Activated naive CD8-positive, alpha-beta T cell treated with anti-CD3 and anti-CD28 coated beads for 36 hours (primary cell): Measurements from ENCODE around the gene JSRP1. TPM values are rescaled to one million over a fixed set of nuclear protein-coding genes. Genes with fewer than 3 reads are reported as not detected.

ENCODE experiments used
- DNase-seq: peaks from one replicate; pipeline ENCODE4 v3.0.0; 2021
- H3K27ac Mint-ChIP-seq: one replicate; pipeline ENCODE4 v1.8.0; 2022; ENCODE audit warnings: mild to moderate bottlenecking, moderate library complexity, mixed read lengths
- H3K27me3 Mint-ChIP-seq: one replicate; pipeline ENCODE4 v1.8.0; 2022; ENCODE audit warnings: mild to moderate bottlenecking, mixed read lengths
- H3K36me3 Mint-ChIP-seq: one replicate; pipeline ENCODE4 v1.8.0; 2021; ENCODE audit warnings: mild to moderate bottlenecking, mixed read lengths
- H3K4me1 Mint-ChIP-seq: one replicate; pipeline ENCODE4 v1.8.0; 2021; ENCODE audit warnings: mixed read lengths
- H3K4me3 Mint-ChIP-seq: one replicate; pipeline ENCODE4 v1.8.0; 2022; ENCODE audit warnings: mild to moderate bottlenecking, moderate library complexity, mixed read lengths
- H3K9me3 Mint-ChIP-seq: one replicate; pipeline ENCODE4 v1.8.0; 2022; ENCODE audit warnings: mixed read lengths
- total RNA-seq, 2 experiments: library from RNA; stranded (reverse); gene quantifications; one replicate each; pipeline ENCODE4 v1.2.3, GENCODE V29; 2021

The JSRP1 gene
- total RNA-seq, 2 experiments from 2014 or later: 0.45 to 0.50 TPM

DNA sequence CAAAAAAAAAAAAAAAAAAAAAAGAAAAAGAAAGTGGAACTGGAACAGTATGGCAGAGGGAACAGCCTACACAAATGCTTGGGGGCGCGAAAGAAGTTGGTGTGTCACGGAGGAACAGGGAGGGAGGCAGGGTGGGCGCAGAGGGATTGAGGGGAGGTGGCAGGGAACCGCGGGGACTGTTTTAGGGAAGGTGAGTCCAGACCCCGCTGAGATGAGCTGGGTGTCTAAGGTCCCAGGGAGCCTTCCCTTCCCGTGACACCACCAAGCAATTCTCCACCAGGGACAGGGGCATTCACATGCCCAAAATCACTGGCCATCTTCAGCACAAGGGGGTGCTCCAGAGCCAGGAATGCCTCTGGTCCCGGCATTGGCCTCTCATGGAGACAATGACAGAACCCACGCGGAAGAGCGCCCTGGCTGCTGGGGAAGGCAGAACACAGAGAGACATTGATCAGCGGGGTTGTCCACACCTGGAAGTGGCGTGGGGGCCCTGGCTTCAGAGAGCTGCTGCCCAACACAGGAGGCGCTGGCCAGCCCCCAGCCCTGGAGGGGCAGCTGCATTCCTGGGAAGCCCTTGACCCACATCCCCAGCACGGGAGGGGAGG lies 18.8 kb upstream of the JSRP1 start:
- peak; percentile 47 for DNase-seq
- Mint-ChIP-seq H3K9me3 (no peaks in the 10 kb centered on the region), H3K4me1 (peaks cover 24% of the 10 kb centered on the region), H3K36me3 (peaks cover 35% of the 10 kb centered on the region), H3K27me3 (no peaks in the 10 kb centered on the region), H3K27ac (peak overlapping the region; percentile 54), H3K4me3 (no peak overlapping the region)

DNA sequence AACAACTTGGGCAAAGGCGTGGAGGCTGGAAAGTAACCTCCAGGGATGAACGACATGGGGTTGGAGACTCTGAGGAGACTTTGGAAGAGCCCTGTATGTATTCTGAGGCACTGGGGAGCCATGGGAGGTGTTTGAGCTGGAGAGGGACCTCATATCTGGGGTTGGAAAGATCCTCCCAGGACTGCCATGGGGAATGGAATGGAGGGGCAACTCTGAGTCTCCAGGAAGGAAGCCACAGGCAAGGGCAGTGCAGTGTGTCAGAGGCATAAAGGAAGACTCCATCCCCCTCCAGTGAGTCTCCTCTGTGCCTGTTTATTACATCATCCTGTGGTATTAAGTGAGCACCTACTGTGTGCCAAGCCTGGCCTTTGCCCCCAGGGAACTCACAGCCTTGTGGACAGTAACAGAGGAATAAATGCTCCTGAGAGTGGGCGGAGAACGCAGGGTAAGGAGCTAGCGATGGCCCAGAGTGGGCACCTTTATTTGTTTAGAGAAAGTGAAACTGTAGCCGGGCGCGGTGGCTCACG lies 18.0 kb upstream of the JSRP1 start:
- peaks cover 43% of the 10 kb centered on the region for H3K36me3 Mint-ChIP-seq
- H3K9me3 Mint-ChIP-seq: no peaks in the 10 kb centered on the region
- no peak for DNase-seq
- H3K4me3 Mint-ChIP-seq: peak overlapping the region; percentile 78
- H3K4me1 Mint-ChIP-seq: peaks cover 24% of the 10 kb centered on the region
- H3K27ac Mint-ChIP-seq: peak overlapping the region; percentile 91
- H3K27me3 Mint-ChIP-seq: no peaks in the 10 kb centered on the region

DNA sequence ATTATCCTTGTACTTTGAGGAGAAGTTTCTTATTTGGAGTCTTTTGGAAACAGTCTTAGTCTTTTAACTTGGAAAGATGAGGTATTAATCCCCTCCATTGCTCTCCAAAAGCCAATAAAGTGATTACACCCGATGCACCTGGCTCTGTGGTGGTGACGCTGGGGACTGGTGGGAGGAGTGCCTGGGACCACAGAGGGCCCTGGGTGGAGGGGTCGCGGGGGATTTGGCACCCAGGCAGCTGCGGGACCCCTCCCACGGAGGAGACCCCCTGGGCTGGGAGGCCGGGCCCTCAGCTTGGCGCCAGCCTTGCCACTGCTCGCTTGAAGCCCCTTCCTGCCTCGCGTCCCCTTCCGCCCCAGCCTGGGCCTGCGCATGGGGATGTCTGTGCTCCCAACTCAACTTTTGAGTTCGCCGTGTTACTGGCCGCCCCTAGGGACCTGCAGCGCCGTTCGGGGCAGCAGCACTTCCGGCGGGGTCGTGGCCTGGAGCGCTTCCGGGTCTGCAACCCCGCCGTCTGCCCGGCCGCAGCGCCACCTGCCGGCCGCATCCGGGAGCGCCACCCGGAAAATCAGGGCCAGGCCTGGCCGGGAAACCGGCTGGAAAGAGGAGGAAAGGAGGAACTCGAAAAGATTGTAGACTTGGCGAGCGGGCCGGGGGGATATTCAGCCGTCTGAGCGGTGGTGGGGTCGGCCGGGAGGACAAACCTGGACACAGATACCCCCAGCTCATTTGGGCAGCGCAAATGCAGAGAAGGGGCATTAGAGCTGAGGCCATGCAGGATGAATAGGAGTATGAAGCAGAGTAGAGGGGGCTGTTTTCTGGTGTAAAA lies 17.4 kb upstream of the JSRP1 start:
- peaks cover 24% of the 10 kb centered on the region for H3K4me1 Mint-ChIP-seq
- H3K27ac Mint-ChIP-seq: peak overlapping the region; percentile 91
- H3K36me3 Mint-ChIP-seq: peaks cover 43% of the 10 kb centered on the region
- no peaks in the 10 kb centered on the region for H3K9me3 Mint-ChIP-seq
- DNase-seq: peak; percentile 92
- H3K27me3 Mint-ChIP-seq: no peaks in the 10 kb centered on the region
- peak overlapping the region; percentile 78 for H3K4me3 Mint-ChIP-seq

DNA sequence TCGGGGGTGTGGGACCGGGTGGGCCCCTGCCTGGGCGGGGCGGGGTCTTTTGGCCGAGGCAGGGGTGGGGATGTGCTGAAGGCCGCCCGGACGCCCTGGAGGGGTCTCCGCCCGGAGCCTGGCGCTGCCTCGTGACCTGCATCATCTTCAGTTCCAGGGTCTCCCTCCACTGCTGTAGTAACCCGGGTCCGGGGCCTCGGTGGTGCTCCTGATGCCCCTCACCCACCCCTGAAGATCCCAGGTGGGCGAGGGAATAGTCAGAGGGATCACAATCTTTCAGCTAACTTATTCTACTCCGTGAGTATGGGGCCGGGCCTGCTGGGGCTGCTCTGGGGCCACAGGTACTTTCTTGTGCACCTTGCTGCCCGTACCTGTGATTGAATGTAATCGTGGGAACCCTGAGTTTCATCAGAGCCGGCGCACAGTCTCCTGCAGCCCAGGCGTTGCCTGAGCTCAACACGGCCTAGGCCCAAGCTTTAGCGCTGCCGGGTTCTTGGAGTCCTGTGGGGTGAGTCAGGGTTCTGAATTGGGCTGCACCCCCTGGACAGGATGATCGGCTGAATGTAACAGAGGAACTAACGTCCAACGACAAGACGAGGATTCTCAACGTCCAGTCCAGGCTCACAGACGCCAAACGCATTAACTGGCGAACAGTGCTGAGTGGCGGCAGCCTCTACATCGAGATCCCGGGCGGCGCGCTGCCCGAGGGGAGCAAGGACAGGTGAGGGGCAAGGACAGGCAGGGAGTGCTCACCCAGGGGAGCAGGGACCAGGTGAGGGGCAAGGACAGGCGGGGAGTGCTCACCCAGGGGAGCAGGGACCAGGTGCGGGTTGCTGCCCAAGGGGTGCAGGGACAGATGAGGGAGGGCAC lies 15.3 kb upstream of the JSRP1 start:
- no peaks in the 10 kb centered on the region for H3K27me3 Mint-ChIP-seq
- peaks cover 32% of the 10 kb centered on the region for H3K4me1 Mint-ChIP-seq
- DNase-seq: no peak
- H3K9me3 Mint-ChIP-seq: no peaks in the 10 kb centered on the region
- peaks cover 43% of the 10 kb centered on the region for H3K36me3 Mint-ChIP-seq
- peak overlapping the region; percentile 91 for H3K27ac Mint-ChIP-seq
- H3K4me3 Mint-ChIP-seq: peak overlapping the region; percentile 89

DNA sequence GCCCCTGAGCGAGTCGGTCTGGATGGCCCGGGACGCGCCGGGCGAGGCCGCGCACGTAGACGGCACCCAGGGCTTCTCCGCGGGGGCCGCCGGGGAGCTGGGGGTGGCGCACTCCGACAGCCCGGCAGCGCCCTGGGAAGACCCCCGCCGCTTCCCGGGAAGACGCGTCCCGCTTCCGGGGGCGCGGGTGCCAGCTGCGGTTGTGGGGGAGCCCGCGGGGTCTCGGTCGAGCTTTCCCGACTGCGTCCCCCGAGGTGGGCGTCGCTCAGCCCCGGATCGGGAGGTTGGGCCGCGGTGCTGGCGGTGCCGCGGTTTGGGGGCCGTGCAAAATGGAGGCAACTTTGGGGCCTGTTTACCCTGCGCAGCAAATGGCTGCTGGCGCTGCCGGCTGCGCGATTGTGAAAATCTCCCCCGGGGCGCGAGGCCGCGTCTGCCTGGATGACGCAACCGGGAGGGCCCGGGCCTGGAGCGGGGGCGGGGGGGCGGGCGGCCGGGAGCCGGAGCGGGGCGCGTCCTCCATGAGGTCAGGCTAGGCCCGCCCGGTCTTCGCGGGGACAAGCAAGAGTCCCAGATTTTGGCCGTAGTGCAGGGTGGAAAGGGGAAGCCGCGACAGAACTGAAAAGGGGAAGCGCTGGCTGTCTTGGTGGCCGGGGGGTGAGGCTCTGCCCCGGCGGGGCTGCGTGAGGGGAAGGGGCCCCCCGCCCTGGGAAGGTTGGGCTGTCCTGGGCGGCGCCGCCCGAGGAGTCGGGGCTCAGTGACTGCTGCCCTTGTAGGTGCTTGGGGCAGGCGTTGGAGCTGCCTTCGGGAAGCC lies 14.4 kb upstream of the JSRP1 start:
- Mint-ChIP-seq H3K27me3 (no peaks in the 10 kb centered on the region), H3K27ac (peak overlapping the region; percentile 92), H3K9me3 (no peaks in the 10 kb centered on the region), H3K36me3 (peaks cover 43% of the 10 kb centered on the region), H3K4me1 (peaks cover 36% of the 10 kb centered on the region), H3K4me3 (peak overlapping the region; percentile 89)
- peak; percentile 86 for DNase-seq

DNA sequence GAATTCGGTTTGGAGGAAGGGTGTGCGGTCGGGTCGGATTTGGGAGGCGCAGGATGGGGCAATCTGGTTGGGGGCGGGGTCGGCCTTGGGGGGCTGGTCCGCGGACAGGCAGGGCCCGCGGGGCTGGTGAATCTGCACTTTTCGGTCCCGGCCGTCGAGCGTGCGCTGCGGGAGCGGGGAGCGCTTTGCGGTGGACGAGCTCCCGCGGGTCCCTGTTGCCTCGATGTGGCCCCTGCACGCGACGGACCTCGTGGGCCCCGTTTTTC lies 13.9 kb upstream of the JSRP1 start:
- H3K9me3 Mint-ChIP-seq: no peaks in the 10 kb centered on the region
- peaks cover 42% of the 10 kb centered on the region for H3K36me3 Mint-ChIP-seq
- no peaks in the 10 kb centered on the region for H3K27me3 Mint-ChIP-seq
- peak overlapping the region; percentile 89 for H3K4me3 Mint-ChIP-seq
- DNase-seq: no peak
- H3K4me1 Mint-ChIP-seq: peaks cover 35% of the 10 kb centered on the region
- peak overlapping the region; percentile 92 for H3K27ac Mint-ChIP-seq

DNA sequence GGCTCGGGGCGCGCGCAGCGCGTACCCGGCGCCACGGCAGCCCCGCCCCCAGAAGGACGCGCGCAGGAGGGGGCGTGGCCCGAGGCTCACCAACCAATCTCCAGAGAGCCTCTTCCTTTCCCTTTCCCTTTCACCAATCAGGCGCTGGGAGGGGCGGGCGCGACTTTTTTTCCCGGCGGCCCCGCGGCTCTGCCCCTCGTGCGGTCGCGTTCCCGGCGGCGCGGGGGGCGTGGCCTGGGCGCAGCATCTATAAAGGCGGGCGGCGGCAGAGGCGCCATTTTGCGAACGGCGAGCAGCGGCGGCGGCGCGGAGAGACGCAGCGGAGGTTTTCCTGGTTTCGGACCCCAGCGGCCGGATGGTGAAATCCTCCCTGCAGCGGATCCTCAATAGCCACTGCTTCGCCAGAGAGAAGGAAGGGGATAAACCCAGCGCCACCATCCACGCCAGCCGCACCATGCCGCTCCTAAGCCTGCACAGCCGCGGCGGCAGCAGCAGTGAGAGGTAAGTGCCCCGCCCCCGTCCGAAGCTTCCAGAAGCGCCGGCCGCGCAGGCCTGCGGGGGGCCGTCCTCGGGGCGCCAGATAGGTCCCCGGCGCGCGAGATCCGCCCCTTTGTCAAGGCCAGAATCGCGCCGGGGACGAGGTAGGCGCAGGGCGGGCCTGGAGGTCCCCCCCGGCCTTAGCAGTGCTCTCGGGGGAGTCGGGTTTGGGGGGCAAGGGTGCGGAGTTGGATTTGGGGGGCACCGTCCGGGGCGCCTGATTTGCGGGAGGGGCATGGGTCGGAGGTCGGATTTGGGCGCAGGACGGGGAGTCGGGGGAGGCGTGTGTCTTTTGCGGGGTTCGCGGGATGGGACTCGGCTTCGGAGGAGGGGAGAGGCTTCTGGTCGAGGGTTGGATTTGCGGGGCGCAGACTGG lies 13.3 kb upstream of the JSRP1 start:
- H3K4me1 Mint-ChIP-seq: peaks cover 32% of the 10 kb centered on the region
- peaks cover 40% of the 10 kb centered on the region for H3K36me3 Mint-ChIP-seq
- no peaks in the 10 kb centered on the region for H3K27me3 Mint-ChIP-seq
- H3K4me3 Mint-ChIP-seq: peak overlapping the region; percentile 89
- no peaks in the 10 kb centered on the region for H3K9me3 Mint-ChIP-seq
- DNase-seq: peak; percentile 99
- H3K27ac Mint-ChIP-seq: peak overlapping the region; percentile 92

DNA sequence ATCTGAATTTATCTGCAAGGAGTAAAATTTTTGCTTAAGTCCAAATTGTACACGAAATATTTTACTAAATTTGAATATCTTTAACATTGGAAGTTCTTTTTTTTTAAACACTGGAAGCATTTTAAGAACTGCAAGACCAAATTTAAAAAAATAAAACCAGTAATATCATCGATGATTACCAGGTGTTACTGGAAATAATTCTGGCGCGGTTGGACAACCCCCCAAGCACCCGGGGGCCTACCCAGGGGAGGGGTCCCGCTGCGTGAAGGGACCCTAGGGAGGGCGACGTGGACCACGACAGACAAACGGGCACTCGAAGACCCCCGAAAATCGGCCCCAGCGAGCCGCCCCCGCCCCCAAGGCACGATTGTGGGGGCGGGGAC lies 12.6 kb upstream of the JSRP1 start:
- Mint-ChIP-seq H3K4me3 (peak overlapping the region; percentile 89), H3K9me3 (no peaks in the 10 kb centered on the region), H3K27ac (peak overlapping the region; percentile 78), H3K27me3 (no peaks in the 10 kb centered on the region), H3K36me3 (peaks cover 33% of the 10 kb centered on the region), H3K4me1 (peaks cover 26% of the 10 kb centered on the region)
- no peak for DNase-seq

DNA sequence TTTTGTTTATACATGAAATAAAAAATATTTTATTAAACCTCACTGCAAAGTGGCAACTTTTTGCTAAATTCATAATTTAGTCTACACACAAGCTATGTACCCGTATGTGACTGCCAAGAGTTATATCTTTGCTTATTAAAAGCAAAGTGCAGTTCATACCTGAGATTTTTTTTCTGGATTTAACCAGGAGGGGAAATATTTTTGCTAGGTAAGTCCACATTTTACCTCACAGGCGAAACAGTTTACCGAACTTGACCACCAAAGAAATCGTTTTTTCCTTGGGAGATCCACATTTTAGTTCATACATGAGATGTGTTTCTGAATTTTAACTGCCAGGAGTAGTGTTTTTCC lies 12.2 kb upstream of the JSRP1 start:
- Mint-ChIP-seq H3K4me3 (peak overlapping the region; percentile 89), H3K4me1 (peaks cover 23% of the 10 kb centered on the region), H3K36me3 (peaks cover 30% of the 10 kb centered on the region), H3K27ac (peak overlapping the region; percentile 78), H3K9me3 (no peaks in the 10 kb centered on the region), H3K27me3 (no peaks in the 10 kb centered on the region)
- DNase-seq: no peak

DNA sequence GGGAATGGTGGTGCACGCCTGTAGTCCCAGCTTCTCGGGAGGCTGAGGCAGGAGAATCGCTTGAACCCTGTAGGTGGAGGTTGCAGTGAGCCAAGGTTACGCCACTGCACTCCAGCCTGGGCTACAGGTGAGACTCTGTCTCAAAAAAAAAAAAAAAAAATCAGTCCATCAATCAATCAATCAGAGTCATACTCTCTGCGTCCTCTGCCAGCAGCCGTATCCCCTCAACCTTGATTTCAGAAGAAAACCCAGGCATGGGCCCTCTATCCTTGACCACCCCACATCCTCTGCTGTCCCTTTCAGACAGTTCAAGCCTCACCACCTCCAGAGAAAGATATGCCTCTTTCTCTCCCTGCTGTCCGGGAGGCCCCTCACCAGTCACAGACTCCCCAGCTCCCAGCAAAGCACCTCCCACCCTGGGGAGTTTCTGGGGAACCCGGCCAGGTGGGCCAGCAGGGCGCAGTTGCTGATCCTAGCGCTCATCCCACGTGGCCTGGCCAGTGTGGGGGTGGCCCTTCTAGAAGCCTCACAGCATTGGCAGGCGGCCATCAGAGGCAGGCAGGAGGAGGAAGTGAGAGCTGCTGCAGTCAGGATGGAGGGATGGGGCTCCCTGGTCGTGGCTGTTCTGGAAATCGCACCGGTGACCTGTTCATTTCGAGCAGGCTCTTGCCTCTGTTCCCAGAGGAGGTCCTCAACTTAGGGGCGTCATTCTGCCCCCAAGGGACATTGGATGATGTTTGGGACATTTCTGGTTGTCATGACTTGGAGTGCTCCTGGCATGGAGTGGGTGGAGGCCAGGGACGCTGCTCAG lies 10.2 kb upstream of the JSRP1 start:
- Mint-ChIP-seq H3K27ac (peak overlapping the region; percentile 48), H3K4me1 (peaks cover 13% of the 10 kb centered on the region), H3K4me3 (peak overlapping the region; percentile 41), H3K36me3 (peaks cover 13% of the 10 kb centered on the region), H3K9me3 (no peaks in the 10 kb centered on the region), H3K27me3 (no peaks in the 10 kb centered on the region)
- DNase-seq: peak; percentile 57

DNA sequence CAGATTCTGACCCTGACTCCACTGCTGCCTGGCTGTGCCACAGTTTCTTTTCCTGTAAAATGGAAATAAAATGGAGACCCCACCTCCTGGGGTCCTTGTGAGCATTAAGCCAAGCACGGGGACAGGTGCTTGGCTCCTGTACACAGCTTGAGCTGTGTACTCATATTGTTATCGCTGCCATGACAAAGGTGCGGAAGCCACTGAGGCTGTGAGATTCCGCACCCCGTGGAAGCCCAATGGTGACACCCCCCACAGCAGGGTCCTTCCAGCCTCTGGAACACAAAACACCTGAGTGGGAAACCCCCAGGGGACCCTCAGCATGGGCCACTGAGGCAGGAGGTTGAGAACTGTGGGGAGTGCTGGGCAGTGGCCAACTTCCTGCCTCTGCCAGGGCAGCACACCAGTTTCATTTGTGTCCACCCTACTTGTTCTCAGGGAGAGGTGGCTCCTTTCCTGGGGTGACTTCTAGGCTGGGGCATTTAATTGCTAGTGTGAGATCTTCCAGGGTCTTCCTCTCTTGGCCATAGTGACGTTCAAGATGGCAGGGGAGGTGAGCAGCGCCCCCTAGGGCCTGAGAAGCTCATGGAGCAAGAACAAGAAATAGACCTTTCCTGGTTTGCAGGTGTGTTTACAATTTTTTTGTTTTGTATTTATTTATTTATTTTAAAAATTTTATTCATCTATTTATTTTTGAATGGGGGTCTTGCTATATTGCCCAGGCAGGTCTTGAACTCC lies 5.4 kb upstream of the JSRP1 start:
- no peak for DNase-seq

DNA sequence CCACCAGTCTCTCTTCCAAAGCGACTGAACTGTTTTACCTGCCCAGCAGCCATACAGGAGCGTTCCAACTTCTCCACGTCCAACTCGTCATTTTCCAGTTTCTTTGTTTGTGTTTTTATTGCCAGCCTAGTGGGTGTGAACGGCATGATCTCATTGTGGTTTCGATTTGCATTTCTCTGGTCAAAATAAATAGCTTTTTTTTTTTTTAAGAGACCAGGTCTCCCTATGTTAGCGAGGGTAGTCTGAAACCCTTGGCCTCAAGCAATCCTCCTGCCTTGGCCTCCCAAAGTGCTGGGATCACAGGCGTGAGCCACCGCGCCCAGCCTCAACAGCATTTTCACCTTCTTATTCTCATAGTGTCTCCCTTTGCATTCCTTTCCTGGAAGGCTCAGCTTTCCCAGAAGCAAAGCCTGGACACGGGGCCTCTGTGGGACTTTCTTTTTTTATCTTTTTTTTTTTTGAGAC lies 4.2 kb upstream of the JSRP1 start:
- no peak for DNase-seq
- Mint-ChIP-seq H3K36me3 (no peaks in the 10 kb centered on the region), H3K4me1 (peaks cover 16% of the 10 kb centered on the region), H3K27ac (no peak overlapping the region), H3K4me3 (no peak overlapping the region), H3K9me3 (no peaks in the 10 kb centered on the region), H3K27me3 (no peaks in the 10 kb centered on the region)

More for the DNA sequence above, 5.4 kb upstream of the JSRP1 start:
- H3K27ac Mint-ChIP-seq: no peak overlapping the region
- H3K36me3 Mint-ChIP-seq: no peaks in the 10 kb centered on the region
- peaks cover 22% of the 10 kb centered on the region for H3K4me1 Mint-ChIP-seq
- H3K4me3 Mint-ChIP-seq: no peak overlapping the region
- H3K9me3 Mint-ChIP-seq: no peaks in the 10 kb centered on the region
- H3K27me3 Mint-ChIP-seq: no peaks in the 10 kb centered on the region
